CD4-positive, alpha-beta T cell (primary cell): ENCODE results near the gene NBR1. TPM values are rescaled to one million over a fixed set of nuclear protein-coding genes. Genes with fewer than 3 reads are reported as not detected.

Source experiments
- ATAC-seq: fragments of 200-7000 bp; cut with Tn5 transposase; one replicate; pipeline ENCODE4 v1.10.0; 2022; ENCODE audit warnings: mild to moderate bottlenecking; ENCODE audit not compliant: poor library complexity
- CTCF ChIA-PET: fragments of 350-600 bp; sonication (Branson Sonifier 250); formaldehyde crosslinking; loops from one replicate; lab custom pipeline; 2021; ENCODE audit warnings: antibody characterized with exemption, inconsistent platforms; lab: Charles Lee
- POLR2A ChIA-PET: fragments of 350-600 bp; sonication (Branson Sonifier 250); formaldehyde crosslinking; loops from one replicate; lab custom pipeline; 2021; ENCODE audit warnings: antibody characterized with exemption, inconsistent platforms; lab: Charles Lee
- DNase-seq, 14 experiments: peaks; one replicate each; pipeline ENCODE4 v3.0.0-alpha.2; 2013 to 2020; ENCODE audit warnings: mixed read lengths in 2 of 14
- H3K27ac ChIP-seq, 2 donors: one replicate each; pipeline versions ENCODE4 v1.5.1 to v1.7.0; 2013; ENCODE audit warnings: low read length in 2 of 2, low read depth in 1 of 2, mild to moderate bottlenecking in 1 of 2
- H3K27me3 ChIP-seq, 2 experiments: 1 replicate in 1 of 2; 2 replicates in 1 of 2; pipeline versions ENCODE4 v1.6.1 to v1.7.0; 2013; ENCODE audit warnings: low read length in 2 of 2, control low read depth in 1 of 2, mild to moderate bottlenecking in 1 of 2, moderate library complexity in 1 of 2; ENCODE audit not compliant: insufficient read depth in 2 of 2, control insufficient read depth in 1 of 2
- H3K36me3 ChIP-seq: one replicate; pipeline ENCODE4 v1.6.1; 2013; ENCODE audit warnings: low read length, control low read depth; ENCODE audit not compliant: insufficient read depth
- H3K4me1 ChIP-seq: one replicate; pipeline ENCODE4 v1.6.1; 2013; ENCODE audit warnings: low read length, control low read depth; ENCODE audit not compliant: insufficient read depth
- H3K4me3 ChIP-seq: one replicate; pipeline ENCODE4 v1.5.1; 2013; ENCODE audit warnings: mild to moderate bottlenecking, low read length, moderate library complexity
- H3K9me3 ChIP-seq, 2 experiments: 1 replicate in 1 of 2; 2 replicates in 1 of 2; pipeline versions ENCODE4 v1.6.1 to v1.7.0; 2013; ENCODE audit warnings: low read length in 2 of 2, mild to moderate bottlenecking in 2 of 2, control low read depth in 1 of 2, moderate library complexity in 1 of 2; ENCODE audit not compliant: control insufficient read depth in 1 of 2, insufficient read depth in 1 of 2
- H3K27ac Mint-ChIP-seq: one replicate; pipeline ENCODE4 v1.8.0; 2020; ENCODE audit warnings: mixed read lengths
- H3K27me3 Mint-ChIP-seq: one replicate; pipeline ENCODE4 v1.8.0; 2021; ENCODE audit warnings: mixed read lengths
- H3K36me3 Mint-ChIP-seq: one replicate; pipeline ENCODE4 v1.8.0; 2021; ENCODE audit warnings: low read depth, mixed read lengths
- H3K4me1 Mint-ChIP-seq: one replicate; pipeline ENCODE4 v1.8.0; 2021; ENCODE audit warnings: low read depth, mixed read lengths
- H3K4me3 Mint-ChIP-seq: one replicate; pipeline ENCODE4 v1.8.0; 2020; ENCODE audit warnings: mild to moderate bottlenecking, mixed read lengths
- H3K9me3 Mint-ChIP-seq: one replicate; pipeline ENCODE4 v1.8.0; 2020; ENCODE audit warnings: mixed read lengths
- CTCF ChIP-seq: fragments of 200-600 bp; IDR thresholded peaks from one replicate; pipeline ENCODE4 v1.8.0; 2022; ENCODE audit warnings: antibody characterized with exemption, mild to moderate bottlenecking
- intact Hi-C, 2 experiments: fragments of 100-400 bp; cut with DNase I in 1 of 2; cut with micrococcal nuclease in 1 of 2; formaldehyde crosslinking; loops; one replicate each; pipeline versions ENCODE4 v1.15.1 to v1.9.0; 2023 to 2025; cut with DNase I, micrococcal nuclease
- total RNA-seq, 174 experiments: library from RNA in 2 of 174; stranded (reverse) in 2 of 174; gene quantifications; one replicate each; pipeline ENCODE4 v1.2.3 and lab custom pipeline; 2021 to 2026

Gene NBR1
- total RNA-seq, 2 experiments from 2014 or later: 23.7 TPM

- DNase-seq: no peak
- Histone ChIP-seq H3K4me1 (peaks cover 22% of the 10 kb centered on the region), H3K4me3 (peak overlapping the region; percentile 69), H3K36me3 (peaks cover 37% of the 10 kb centered on the region), H3K9me3 (no peaks in the 10 kb centered on the region), H3K27me3 (no peaks in the 10 kb centered on the region), H3K27ac (peak overlapping the region in 1 of 2 donors; percentile 77)
- TF ChIP-seq CTCF: no peak
- Mint-ChIP-seq H3K4me3 (peak overlapping the region; percentile 98), H3K36me3 (peaks cover 62% of the 10 kb centered on the region), H3K27ac (peak overlapping the region; percentile 89), H3K9me3 (no peaks in the 10 kb centered on the region), H3K27me3 (no peaks in the 10 kb centered on the region), H3K4me1 (peaks cover 37% of the 10 kb centered on the region)
- POLR2A ChIA-PET: interaction anchor here (1.0 to 3.0 kb wide), 6 partner anchors 37 to 178 kb away, joined by 3 to 49 read pairs (median 14); partner anchors contain the start of gene NBR1
- CTCF ChIA-PET: no interaction called here
- ATAC-seq: no peak
- intact Hi-C loops: loop anchor here (2.0 to 5.0 kb wide), 5 partner anchors 40 to 204 kb away; partner anchors contain the start of genes BRCA1 (in 1 of the 2), IFI35 (in 1 of the 2), NBR1 (in 1 of the 2) and VAT1 (in 1 of the 2)
These were observed 39.6 kb downstream of the NBR1 start for GRCh38 chr17:43210576-43210975.

GRCh38 chr17:43211123-43211479 lies 40.1 kb downstream of the NBR1 start:
- Histone ChIP-seq H3K9me3 (no peaks in the 10 kb centered on the region), H3K4me3 (peak overlapping the region; percentile 69), H3K27ac (peak overlapping the region; percentile 51 to 77), H3K4me1 (peaks cover 22% of the 10 kb centered on the region), H3K27me3 (no peaks in the 10 kb centered on the region), H3K36me3 (peaks cover 42% of the 10 kb centered on the region)
- no peaks in the 10 kb centered on the region for H3K9me3 Mint-ChIP-seq
- no peak for ATAC-seq
- H3K36me3 Mint-ChIP-seq: peaks cover 64% of the 10 kb centered on the region
- DNase-seq: no peak
- POLR2A ChIA-PET: interaction anchor here (0.8 to 3.5 kb wide), 14 partner anchors 10 to 963 kb away, joined by 3 to 78 read pairs (median 5); partner anchors contain the start of gene NBR1
- peaks cover 37% of the 10 kb centered on the region for H3K4me1 Mint-ChIP-seq
- H3K27me3 Mint-ChIP-seq: no peaks in the 10 kb centered on the region
- no peak for TF ChIP-seq CTCF
- CTCF ChIA-PET: interaction anchor here (0.8 to 1.8 kb wide), 6 partner anchors 9 to 634 kb away, joined by 3 to 11 read pairs (median 5); partner anchors contain the start of genes NBR1 and PSMC3IP
- H3K4me3 Mint-ChIP-seq: peak overlapping the region; percentile 98
- intact Hi-C loops: loop anchor here (1.0 to 5.0 kb wide), 6 partner anchors 40 to 204 kb away; partner anchors contain the start of genes NBR1 (in 2 of the 2), BRCA1 (in 1 of the 2), IFI35 (in 1 of the 2) and VAT1 (in 1 of the 2)
- H3K27ac Mint-ChIP-seq: peak overlapping the region; percentile 89

GRCh38 chr17:43211480-43212402 lies 40.7 kb downstream of the NBR1 start, which contains the start of gene TMEM106A:
TSS of gene TMEM106A (plus strand) at chr17:43211875. CDS start at chr17:43213042, 1,167 bp downstream.
- Histone ChIP-seq H3K9me3 (no peaks in the 10 kb centered on the region), H3K36me3 (peaks cover 43% of the 10 kb centered on the region), H3K27me3 (no peaks in the 10 kb centered on the region), H3K4me3 (peak within 1 kb of the TSS; percentile 69), H3K4me1 (peaks cover 22% of the 10 kb centered on the region), H3K27ac (peak within 1 kb of the TSS; percentile 72 to 77)
- peaks cover 60% of the 10 kb centered on the region for H3K36me3 Mint-ChIP-seq
- peak; percentile 61 for TF ChIP-seq CTCF
- peaks cover 38% of the 10 kb centered on the region for H3K4me1 Mint-ChIP-seq
- H3K27me3 Mint-ChIP-seq: no peaks in the 10 kb centered on the region
- intact Hi-C loops: loop anchor here (1.0 to 5.0 kb wide), 8 partner anchors 40 to 271 kb away; partner anchors contain the start of genes NBR1 (in 2 of the 2), BRCA1 (in 1 of the 2), DHX8 (in 1 of the 2) and IFI35 (in 1 of the 2)
- DNase-seq (peak; percentile 56 to 88 (median 68)), ATAC-seq (peak; percentile 90)
- POLR2A ChIA-PET: interaction anchor here (0.5 to 3.5 kb wide), 18 partner anchors 11 to 963 kb away, joined by 3 to 78 read pairs (median 4); partner anchors contain the start of genes DHX8, NBR1, RPL27 and VAT1
- H3K9me3 Mint-ChIP-seq: no peaks in the 10 kb centered on the region
- peak within 1 kb of the TSS; percentile 98 for H3K4me3 Mint-ChIP-seq
- peak within 1 kb of the TSS; percentile 89 for H3K27ac Mint-ChIP-seq
- CTCF ChIA-PET: interaction anchor here (0.6 to 1.8 kb wide), 9 partner anchors 9 to 634 kb away, joined by 3 to 11 read pairs (median 4); partner anchors contain the start of genes NBR1, PSMC3IP and RPL27
